Activated CD4-positive, alpha-beta T cell treated with anti-CD3 and anti-CD28 coated beads for 36 hours (primary cell): ENCODE measurements around the gene HIKESHI. TPM values are rescaled to one million over a fixed set of nuclear protein-coding genes. Genes with fewer than 3 reads are reported as not detected.
"Not testable (repeated sequence)": the region's sequence is repeated elsewhere in the genome, so short reads cannot be mapped to it uniquely, and the experiment has no call there.

Experiments used
- ATAC-seq: fragments of 200-7000 bp; cut with Tn5 transposase; one replicate; pipeline ENCODE4 v1.10.0; 2021; ENCODE audit warnings: mild to moderate bottlenecking, moderate library complexity
- CTCF ChIA-PET: fragments of 350-600 bp; sonication (Branson Sonifier 250); formaldehyde crosslinking; loops from one replicate; lab custom pipeline; 2021; ENCODE audit warnings: antibody characterized with exemption; lab: Charles Lee
- POLR2A ChIA-PET: fragments of 350-600 bp; sonication (Branson Sonifier 250); formaldehyde crosslinking; loops from one replicate; lab custom pipeline; 2021; ENCODE audit warnings: antibody characterized with exemption, inconsistent platforms; lab: Charles Lee
- DNase-seq: peaks from one replicate; pipeline ENCODE4 v3.0.0-alpha.2; 2020
- H3K27ac Mint-ChIP-seq: one replicate; pipeline ENCODE4 v1.8.0; 2021; ENCODE audit warnings: mixed read lengths
- H3K27me3 Mint-ChIP-seq: one replicate; pipeline ENCODE4 v1.8.0; 2021; ENCODE audit warnings: mixed read lengths
- H3K36me3 Mint-ChIP-seq: one replicate; pipeline ENCODE4 v1.8.0; 2021; ENCODE audit warnings: low read depth, mixed read lengths
- H3K4me1 Mint-ChIP-seq: one replicate; pipeline ENCODE4 v1.8.0; 2021; ENCODE audit warnings: mixed read lengths
- H3K4me3 Mint-ChIP-seq: one replicate; pipeline ENCODE4 v1.8.0; 2021; ENCODE audit warnings: mild to moderate bottlenecking, moderate library complexity, mixed read lengths
- H3K9me3 Mint-ChIP-seq: one replicate; pipeline ENCODE4 v1.8.0; 2021; ENCODE audit warnings: low read depth, mixed read lengths
- intact Hi-C, 2 experiments: fragments of 100-400 bp; cut with DNase I in 1 of 2; cut with micrococcal nuclease in 1 of 2; formaldehyde crosslinking; loops; one replicate each; pipeline versions ENCODE4 v1.14.2 to v1.15.1; 2022 to 2024; cut with DNase I, micrococcal nuclease
- total RNA-seq, 2 experiments: library from RNA; stranded (reverse); gene quantifications; one replicate each; pipeline ENCODE4 v1.2.3, GENCODE V29; 2021

The HIKESHI gene
- total RNA-seq, 2 experiments from 2014 or later = 50.2 to 51.3 TPM

- DNase-seq (no peak), ATAC-seq (no peak)
- Mint-ChIP-seq H3K36me3 (peaks cover 14% of the 10 kb centered on the region), H3K27ac (no peak overlapping the region), H3K4me3 (no peak overlapping the region), H3K4me1 (peaks cover 17% of the 10 kb centered on the region), H3K9me3 (no peaks in the 10 kb centered on the region), H3K27me3 (no peaks in the 10 kb centered on the region)
- ChIA-PET CTCF (no interaction called here), POLR2A (interaction anchor here (0.7 kb wide), 1 partner anchor 16 kb away, joined by 4 read pairs; no protein-coding TSS in a partner anchor)
- intact Hi-C loops = no loop called here
Observed at GRCh38 chr11:86346513-86346912, 44.5 kb downstream of the HIKESHI start.

- no peaks in the 10 kb centered on the region for H3K9me3 Mint-ChIP-seq
- CTCF ChIA-PET = interaction anchor here (0.6 to 0.8 kb wide), 2 partner anchors 17 to 626 kb away, joined by 3 read pairs; no protein-coding TSS in a partner anchor
Observed at GRCh38 chr11:86355256-86355655, 53.2 kb downstream of the HIKESHI start.

GRCh38 chr11:86357412-86357811, 55.4 kb downstream of the HIKESHI start:
- POLR2A ChIA-PET, H3K27ac Mint-ChIP-seq, H3K4me3 Mint-ChIP-seq, H3K27me3 Mint-ChIP-seq, intact Hi-C loops, H3K4me1 Mint-ChIP-seq, DNase-seq, H3K9me3 Mint-ChIP-seq, ATAC-seq, H3K36me3 Mint-ChIP-seq: not testable (repeated sequence)
- CTCF ChIA-PET = interaction anchor here (0.7 kb wide), 1 partner anchor 9 kb away, joined by 3 read pairs; no protein-coding TSS in a partner anchor

More at GRCh38 chr11:86355256-86355655, 53.2 kb downstream of the HIKESHI start:
- no peak for ATAC-seq
- intact Hi-C loops = no loop called here
- no peak for DNase-seq
- Mint-ChIP-seq H3K27ac (no peak overlapping the region), H3K36me3 (no peaks in the 10 kb centered on the region), H3K27me3 (no peaks in the 10 kb centered on the region), H3K4me3 (no peak overlapping the region), H3K4me1 (no peaks in the 10 kb centered on the region)
- POLR2A ChIA-PET = no interaction called here

GRCh38 chr11:86358720-86359119, 56.7 kb downstream of the HIKESHI start:
- ATAC-seq (no peak), DNase-seq (no peak)
- intact Hi-C loops = no loop called here
- H3K27me3 Mint-ChIP-seq = no peaks in the 10 kb centered on the region
- H3K36me3 Mint-ChIP-seq = no peaks in the 10 kb centered on the region
- no peaks in the 10 kb centered on the region for H3K9me3 Mint-ChIP-seq
- no peak overlapping the region for H3K4me3 Mint-ChIP-seq
- no peak overlapping the region for H3K27ac Mint-ChIP-seq
- no peaks in the 10 kb centered on the region for H3K4me1 Mint-ChIP-seq
- ChIA-PET POLR2A (no interaction called here), CTCF (no interaction called here)

- Mint-ChIP-seq H3K4me1 (no peaks in the 10 kb centered on the region), H3K9me3 (no peaks in the 10 kb centered on the region), H3K4me3 (no peak overlapping the region), H3K36me3 (no peaks in the 10 kb centered on the region), H3K27me3 (no peaks in the 10 kb centered on the region), H3K27ac (no peak overlapping the region)
- DNase-seq (no peak), ATAC-seq (no peak)
- intact Hi-C loops = no loop called here
- ChIA-PET CTCF (interaction anchor here (0.5 to 1.2 kb wide), 3 partner anchors 10 to 196 kb away, joined by 3 to 4 read pairs (median 3); no protein-coding TSS in a partner anchor), POLR2A (no interaction called here)
Observed at GRCh38 chr11:86360775-86361395, 58.8 kb downstream of the HIKESHI start.

- Mint-ChIP-seq H3K9me3 (no peaks in the 10 kb centered on the region), H3K36me3 (no peaks in the 10 kb centered on the region), H3K27me3 (no peaks in the 10 kb centered on the region), H3K4me3 (no peak overlapping the region), H3K4me1 (no peaks in the 10 kb centered on the region), H3K27ac (no peak overlapping the region)
- CTCF ChIA-PET = interaction anchor here (0.5 to 1.0 kb wide), 2 partner anchors 31 to 174 kb away, joined by 3 to 4 read pairs; no protein-coding TSS in a partner anchor
- no peak for DNase-seq
- intact Hi-C loops = no loop called here
- no peak for ATAC-seq
- POLR2A ChIA-PET = no interaction called here
Observed at GRCh38 chr11:86363424-86363823, 61.4 kb downstream of the HIKESHI start.

GRCh38 chr11:86365546-86365945, 63.5 kb downstream of the HIKESHI start:
- Mint-ChIP-seq H3K4me3 (no peak overlapping the region), H3K27me3 (no peaks in the 10 kb centered on the region), H3K36me3 (no peaks in the 10 kb centered on the region), H3K9me3 (no peaks in the 10 kb centered on the region), H3K27ac (no peak overlapping the region), H3K4me1 (no peaks in the 10 kb centered on the region)
- ATAC-seq (no peak), DNase-seq (no peak)
- POLR2A ChIA-PET = no interaction called here
- intact Hi-C loops = no loop called here
- CTCF ChIA-PET = no interaction called here

GRCh38 chr11:86369668-86370067, 67.6 kb downstream of the HIKESHI start:
- DNase-seq (no peak), ATAC-seq (no peak)
- Mint-ChIP-seq H3K9me3 (no peaks in the 10 kb centered on the region), H3K36me3 (no peaks in the 10 kb centered on the region), H3K27ac (no peak overlapping the region), H3K4me1 (no peaks in the 10 kb centered on the region), H3K4me3 (no peak overlapping the region), H3K27me3 (peaks cover 8% of the 10 kb centered on the region)
- ChIA-PET CTCF (no interaction called here), POLR2A (no interaction called here)
- intact Hi-C loops = no loop called here

GRCh38 chr11:86370171-86370570, 68.1 kb downstream of the HIKESHI start:
- ChIA-PET CTCF (interaction anchor here (1.3 kb wide), 1 partner anchor 9 kb away, joined by 3 read pairs; no protein-coding TSS in a partner anchor), POLR2A (no interaction called here)
- no peak for DNase-seq
- Mint-ChIP-seq H3K9me3 (no peaks in the 10 kb centered on the region), H3K27ac (no peak overlapping the region), H3K4me1 (no peaks in the 10 kb centered on the region), H3K27me3 (peaks cover 11% of the 10 kb centered on the region), H3K4me3 (no peak overlapping the region), H3K36me3 (no peaks in the 10 kb centered on the region)
- no peak for ATAC-seq
- intact Hi-C loops = no loop called here

GRCh38 chr11:86370922-86371594, 69.0 kb downstream of the HIKESHI start:
- POLR2A ChIA-PET = no interaction called here
- CTCF ChIA-PET = interaction anchor here (0.6 to 1.4 kb wide), 5 partner anchors 9 to 26 kb away, joined by 3 to 4 read pairs (median 3); no protein-coding TSS in a partner anchor

GRCh38 chr11:86372041-86372440, 70.0 kb downstream of the HIKESHI start:
- Mint-ChIP-seq H3K9me3 (no peaks in the 10 kb centered on the region), H3K36me3 (peaks cover 2% of the 10 kb centered on the region), H3K4me3 (no peak overlapping the region), H3K27ac (no peak overlapping the region), H3K27me3 (peaks cover 14% of the 10 kb centered on the region), H3K4me1 (no peaks in the 10 kb centered on the region)
- ChIA-PET POLR2A (no interaction called here), CTCF (interaction anchor here (0.6 to 1.0 kb wide), 2 partner anchors 13 to 17 kb away, joined by 3 read pairs; no protein-coding TSS in a partner anchor)
- DNase-seq (no peak), ATAC-seq (no peak)
- intact Hi-C loops = no loop called here

More at GRCh38 chr11:86370922-86371594, 69.0 kb downstream of the HIKESHI start:
- ATAC-seq (no peak), DNase-seq (no peak)
- Mint-ChIP-seq H3K4me1 (no peaks in the 10 kb centered on the region), H3K36me3 (no peaks in the 10 kb centered on the region), H3K27ac (no peak overlapping the region), H3K4me3 (no peak overlapping the region), H3K9me3 (no peaks in the 10 kb centered on the region), H3K27me3 (peaks cover 12% of the 10 kb centered on the region)
- intact Hi-C loops = no loop called here
